Upper lobe of right lung (tissue), 1 donor: ENCODE results near the gene ERMARD. TPM values are rescaled to one million over a fixed set of nuclear protein-coding genes. Genes with fewer than 3 reads are reported as not detected.

ENCODE experiments used
- ATAC-seq: fragments of 200-7000 bp; cut with Tn5 transposase; one replicate; pipeline ENCODE4 v1.9.1; 2020; ENCODE audit warnings: mild to moderate bottlenecking, moderate library complexity
- DNase-seq: peaks from one replicate; pipeline ENCODE4 v3.0.0-alpha.2; 2020
- H3K27ac ChIP-seq: fragments of 200-600 bp; one replicate; pipeline ENCODE4 v1.8.0; 2022
- H3K27me3 ChIP-seq: fragments of 200-600 bp; one replicate; pipeline ENCODE4 v1.8.0; 2022; ENCODE audit warnings: mild to moderate bottlenecking
- H3K36me3 ChIP-seq: fragments of 200-600 bp; one replicate; pipeline ENCODE4 v1.8.0; 2022
- H3K4me1 ChIP-seq: fragments of 200-600 bp; one replicate; pipeline ENCODE4 v1.8.0; 2022
- H3K4me3 ChIP-seq: fragments of 200-600 bp; one replicate; pipeline ENCODE4 v1.8.0; 2022; ENCODE audit warnings: mild to moderate bottlenecking
- H3K9me3 ChIP-seq: fragments of 200-600 bp; one replicate; pipeline ENCODE4 v1.8.0; 2022
- intact Hi-C: fragments of 100-400 bp; cut with DNase I; formaldehyde crosslinking; loops from one replicate; pipeline ENCODE4 v1.11.0; 2022
- total RNA-seq: library from RNA; stranded (reverse); fragmentation: NEBNext Ultra II Directional; extraction: Animal tissue kit (Norgen Biotek cat#: 25700); gene quantifications from one replicate; pipeline ENCODE4 v1.2.1, GENCODE V29; 2021
- TF ChIP-seq, protein P1 (sequence below): fragments of 200-600 bp; IDR thresholded peaks from one replicate; pipeline ENCODE4 v1.8.0; 2022; ENCODE audit warnings: antibody characterized with exemption
- donor health status: DM: no; HTN: yes; CAD: no; lungs with severe emphysema.

ERMARD gene
- total RNA-seq, 1 donor from 2014 or later: 25.6 TPM

DNA sequence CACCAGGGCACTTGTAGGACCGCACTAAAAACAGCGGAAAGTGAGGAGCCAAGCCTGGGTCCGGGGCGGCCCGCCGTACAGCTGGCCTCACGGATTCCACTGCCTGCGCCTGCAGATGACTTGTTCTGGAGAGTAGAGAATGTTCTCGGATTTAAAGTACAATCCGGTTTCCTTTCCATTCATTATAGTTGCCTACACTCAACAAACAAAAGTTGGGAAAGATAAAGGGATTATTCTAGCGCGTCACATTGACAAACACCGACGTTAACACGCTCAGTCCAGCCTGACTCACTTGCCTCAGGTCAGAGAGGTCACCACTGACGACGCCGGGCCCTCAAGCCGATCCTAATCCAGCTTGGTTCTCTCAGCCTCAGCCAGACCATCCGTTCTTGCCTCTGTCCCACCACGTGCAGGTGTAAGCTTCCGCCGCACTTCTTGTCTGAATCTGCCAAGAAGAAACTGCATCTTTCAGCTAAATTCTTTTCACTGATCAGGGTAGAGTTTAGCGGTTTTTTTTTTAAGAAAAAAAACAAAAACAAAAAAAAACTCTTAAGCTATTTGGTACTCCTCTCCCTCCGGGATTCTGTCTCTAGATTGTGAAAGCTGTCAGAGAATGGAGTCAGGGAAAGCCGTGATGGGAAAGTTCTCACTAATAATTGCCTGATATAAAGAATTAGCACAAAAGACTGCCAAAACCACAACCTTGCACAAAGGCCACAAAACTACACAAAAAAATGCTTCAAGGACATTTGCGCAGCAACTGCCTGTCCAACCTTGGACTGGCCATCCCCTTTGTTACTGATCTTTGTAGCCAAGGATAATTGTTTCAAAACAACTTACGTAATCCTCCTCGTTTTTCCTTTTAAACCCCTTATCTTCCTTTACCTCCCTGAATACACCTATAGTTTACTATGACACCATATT is 26.0 kb upstream of the ERMARD start:
- H3K36me3 ChIP-seq: no peaks in the 10 kb centered on the region
- no peaks in the 10 kb centered on the region for H3K9me3 ChIP-seq
- no peaks in the 10 kb centered on the region for H3K27me3 ChIP-seq
- intact Hi-C loops: no loop called here
- peak overlapping the region; percentile 69 for H3K4me3 ChIP-seq
- peak; percentile 75 for DNase-seq
- TF ChIP-seq, protein P1, sequence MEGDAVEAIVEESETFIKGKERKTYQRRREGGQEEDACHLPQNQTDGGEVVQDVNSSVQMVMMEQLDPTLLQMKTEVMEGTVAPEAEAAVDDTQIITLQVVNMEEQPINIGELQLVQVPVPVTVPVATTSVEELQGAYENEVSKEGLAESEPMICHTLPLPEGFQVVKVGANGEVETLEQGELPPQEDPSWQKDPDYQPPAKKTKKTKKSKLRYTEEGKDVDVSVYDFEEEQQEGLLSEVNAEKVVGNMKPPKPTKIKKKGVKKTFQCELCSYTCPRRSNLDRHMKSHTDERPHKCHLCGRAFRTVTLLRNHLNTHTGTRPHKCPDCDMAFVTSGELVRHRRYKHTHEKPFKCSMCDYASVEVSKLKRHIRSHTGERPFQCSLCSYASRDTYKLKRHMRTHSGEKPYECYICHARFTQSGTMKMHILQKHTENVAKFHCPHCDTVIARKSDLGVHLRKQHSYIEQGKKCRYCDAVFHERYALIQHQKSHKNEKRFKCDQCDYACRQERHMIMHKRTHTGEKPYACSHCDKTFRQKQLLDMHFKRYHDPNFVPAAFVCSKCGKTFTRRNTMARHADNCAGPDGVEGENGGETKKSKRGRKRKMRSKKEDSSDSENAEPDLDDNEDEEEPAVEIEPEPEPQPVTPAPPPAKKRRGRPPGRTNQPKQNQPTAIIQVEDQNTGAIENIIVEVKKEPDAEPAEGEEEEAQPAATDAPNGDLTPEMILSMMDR: no peak
- ATAC-seq: peak; percentile 48
- peaks cover 16% of the 10 kb centered on the region for H3K4me1 ChIP-seq
- H3K27ac ChIP-seq: peak overlapping the region; percentile 90

- intact Hi-C loops: no loop called here
Measured at GRCh38 chr6:169726049-169726400, 25.4 kb upstream of the ERMARD start.

DNA sequence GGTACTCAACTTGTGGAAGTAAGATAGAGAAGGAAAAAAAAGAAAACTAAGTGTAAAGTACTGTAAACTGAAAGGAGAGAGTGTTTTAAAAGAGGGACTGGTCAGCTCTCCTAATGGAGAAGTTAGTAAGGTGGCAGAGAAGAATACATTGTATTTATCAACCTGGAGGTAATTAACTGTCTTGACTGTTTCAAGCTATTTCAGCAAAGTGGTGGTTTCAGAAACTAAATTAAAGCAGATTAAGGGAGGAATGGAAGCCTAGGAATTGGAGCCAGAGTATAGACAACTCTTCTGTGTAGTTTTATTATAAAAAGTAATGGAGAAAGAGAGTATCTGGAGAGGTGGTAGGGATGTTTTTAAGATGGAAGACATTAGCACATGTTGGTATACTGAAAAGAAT is 24.5 kb upstream of the ERMARD start:
- TF ChIP-seq, protein P1: no peak
- DNase-seq: no peak
- Histone ChIP-seq H3K4me3 (no peak overlapping the region), H3K27me3 (no peaks in the 10 kb centered on the region), H3K4me1 (peaks cover 7% of the 10 kb centered on the region), H3K36me3 (no peaks in the 10 kb centered on the region), H3K27ac (no peak overlapping the region), H3K9me3 (no peaks in the 10 kb centered on the region)
- ATAC-seq: no peak
- intact Hi-C loops: no loop called here

More at GRCh38 chr6:169726049-169726400, 25.4 kb upstream of the ERMARD start:
- no peak overlapping the region for H3K4me3 ChIP-seq
- TF ChIP-seq, protein P1: no peak
- no peaks in the 10 kb centered on the region for H3K27me3 ChIP-seq
- H3K36me3 ChIP-seq: no peaks in the 10 kb centered on the region
- peaks cover 16% of the 10 kb centered on the region for H3K4me1 ChIP-seq
- ATAC-seq: no peak
- no peak for DNase-seq
- no peaks in the 10 kb centered on the region for H3K9me3 ChIP-seq
- no peak overlapping the region for H3K27ac ChIP-seq

DNA sequence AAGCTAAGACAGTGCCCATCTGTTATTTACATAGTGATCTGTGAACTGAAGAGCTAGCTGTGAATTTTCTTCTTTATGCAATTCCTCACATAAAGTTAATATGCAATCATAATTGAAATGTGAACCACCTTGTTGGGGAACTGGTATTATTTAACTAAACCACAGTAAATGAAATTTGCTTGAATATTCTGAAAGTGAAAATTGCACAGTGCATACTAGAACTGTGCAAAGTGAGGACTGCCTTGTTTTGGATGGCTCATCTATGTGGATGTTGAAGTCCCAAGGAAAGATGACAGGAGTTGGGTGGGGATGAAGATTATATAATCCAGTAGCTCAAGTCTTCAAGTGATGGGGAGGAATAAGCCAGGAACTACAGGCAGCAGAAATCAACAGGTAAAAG is 21.5 kb upstream of the ERMARD start:
- no peak for DNase-seq
- no peaks in the 10 kb centered on the region for H3K36me3 ChIP-seq
- no peaks in the 10 kb centered on the region for H3K9me3 ChIP-seq
- no peak for ATAC-seq
- TF ChIP-seq, protein P1: no peak
- no peaks in the 10 kb centered on the region for H3K27me3 ChIP-seq
- no peak overlapping the region for H3K4me3 ChIP-seq
- H3K27ac ChIP-seq: no peak overlapping the region
- peaks cover 7% of the 10 kb centered on the region for H3K4me1 ChIP-seq
- intact Hi-C loops: no loop called here

- no peaks in the 10 kb centered on the region for H3K36me3 ChIP-seq
- TF ChIP-seq, protein P1: no peak
Measured at GRCh38 chr6:169738204-169738975, 13.0 kb upstream of the ERMARD start.

More at GRCh38 chr6:169738204-169738975, 13.0 kb upstream of the ERMARD start:
- no peaks in the 10 kb centered on the region for H3K9me3 ChIP-seq
- DNase-seq (no peak), ATAC-seq (no peak)
- no peaks in the 10 kb centered on the region for H3K4me1 ChIP-seq
- H3K27ac ChIP-seq: no peak overlapping the region
- no peak overlapping the region for H3K4me3 ChIP-seq
- intact Hi-C loops: no loop called here
- H3K27me3 ChIP-seq: no peaks in the 10 kb centered on the region
